H1 (cell line): ENCODE measurements around the gene ZSWIM4. TPM values are rescaled to one million over a fixed set of nuclear protein-coding genes. Genes with fewer than 3 reads are reported as not detected.

Experiments used
- CTCF ChIA-PET: fragments of 300-600 bp; sonication (Branson Sonifier 250); formaldehyde crosslinking; loops from one replicate; lab custom pipeline; 2021; ENCODE audit not compliant: partially characterized antibody; lab: Charles Lee
- POLR2A ChIA-PET: fragments of 300-600 bp; sonication (Branson Sonifier 250); formaldehyde crosslinking; loops from one replicate; lab custom pipeline; 2021; ENCODE audit warnings: inconsistent platforms; ENCODE audit not compliant: partially characterized antibody; lab: Charles Lee
- DNase-seq, 2 experiments: peaks; one replicate each; pipeline versions ENCODE4 v3.0.0 to v3.0.0-alpha.2; 2010 to 2022; ENCODE audit warnings: low spot score in 2 of 2, low read depth in 1 of 2, mixed read lengths in 1 of 2
- FAIRE-seq: peaks from 2 replicates; lab custom pipeline; 2011; peaks lifted over from hg19 to GRCh38; lab: Jason Lieb, UNC
- H2AFZ ChIP-seq: 2 replicates; pipeline ENCODE4 v1.8.1; 2012; ENCODE audit warnings: low read length, inconsistent platforms
- H2AK5ac ChIP-seq: 2 replicates; pipeline ENCODE4 v1.6.1; 2013; ENCODE audit warnings: low read depth, low read length
- H2BK120ac ChIP-seq: replicated peaks from 2 replicates; pipeline ENCODE3; 2013; ENCODE audit warnings: low read depth, low read length, inconsistent platforms
- H2BK12ac ChIP-seq: 2 replicates; pipeline ENCODE4 v1.6.1; 2013; ENCODE audit warnings: low read depth, low read length
- H2BK15ac ChIP-seq: 2 replicates; pipeline ENCODE4 v1.6.1; 2013; ENCODE audit warnings: low read length
- H2BK20ac ChIP-seq: 2 replicates; pipeline ENCODE4 v1.6.1; 2013; ENCODE audit warnings: low read length
- H2BK5ac ChIP-seq: 2 replicates; pipeline ENCODE4 v1.6.1; 2013; ENCODE audit warnings: low read depth, low read length
- H3K14ac ChIP-seq: 2 replicates; pipeline ENCODE4 v1.6.1; 2013; ENCODE audit warnings: inconsistent platforms; ENCODE audit not compliant: insufficient read length
- H3K18ac ChIP-seq: 2 replicates; pipeline ENCODE4 v1.6.1; 2013; ENCODE audit warnings: low read length; ENCODE audit errors: extremely low read depth
- H3K23ac ChIP-seq: 2 replicates; pipeline ENCODE4 v1.6.1; 2013; ENCODE audit warnings: inconsistent platforms; ENCODE audit not compliant: insufficient read length
- H3K23me2 ChIP-seq: 2 replicates; pipeline ENCODE4 v1.6.1; 2013; ENCODE audit warnings: low read depth, low read length
- H3K27ac ChIP-seq: 2 replicates; pipeline ENCODE4 v1.6.1; 2011; ENCODE audit warnings: low read depth, low read length, inconsistent platforms
- H3K27me3 ChIP-seq, 4 experiments: replicated peaks in 1 of 4; 1 replicate in 1 of 4; 2 replicates in 3 of 4; pipeline versions ENCODE4 v1.6.1 to v1.8.1; 2011 to 2013; ENCODE audit warnings: low read length in 3 of 4, mild to moderate bottlenecking in 3 of 4, inconsistent platforms in 2 of 4, mixed read lengths in 2 of 4, moderate library complexity in 1 of 4; ENCODE audit not compliant: control insufficient read depth in 3 of 4, insufficient read depth in 3 of 4; ENCODE audit errors: extremely low read depth in 1 of 4
- H3K36me3 ChIP-seq, 4 experiments: 2 replicates each; pipeline versions ENCODE4 v1.6.1 to v1.8.1; 2011 to 2013; ENCODE audit warnings: mild to moderate bottlenecking in 4 of 4, low read length in 3 of 4, moderate library complexity in 2 of 4, control low read depth in 1 of 4, inconsistent platforms in 1 of 4; ENCODE audit not compliant: insufficient read depth in 4 of 4, control insufficient read depth in 2 of 4
- H3K4ac ChIP-seq: replicated peaks from 2 replicates; pipeline ENCODE3; 2013; ENCODE audit warnings: low read length, low read depth, mixed read lengths, inconsistent platforms; ENCODE audit not compliant: insufficient read length
- H3K4me1 ChIP-seq, 4 experiments: replicated peaks in 1 of 4; 1 replicate in 1 of 4; 2 replicates in 3 of 4; pipeline versions ENCODE4 v1.6.1 to v1.8.1; 2011 to 2013; ENCODE audit warnings: low read length in 3 of 4, inconsistent platforms in 2 of 4, mixed read lengths in 1 of 4; ENCODE audit not compliant: insufficient read depth in 4 of 4, control insufficient read depth in 3 of 4
- H3K4me2 ChIP-seq, 2 experiments: 2 replicates each; pipeline versions ENCODE4 v1.6.1 to v1.8.1; 2011 to 2013; ENCODE audit warnings: low read depth in 2 of 2, low read length in 2 of 2, control low read depth in 1 of 2, inconsistent platforms in 1 of 2, mild to moderate bottlenecking in 1 of 2; ENCODE audit not compliant: insufficient read depth in 1 of 2
- H3K4me3 ChIP-seq, 4 experiments: fragments of 200-600, 300-600 bp in 1 of 4; sonication (generic), shearing (Covaris generic), sonication (Bioruptor Twin) in 1 of 4; 2 replicates each; pipeline versions ENCODE4 v1.5.1 to v1.8.1; 2011 to 2016; ENCODE audit warnings: low read length in 4 of 4, low read depth in 3 of 4, control low read depth in 2 of 4, inconsistent platforms in 2 of 4, mild to moderate bottlenecking in 2 of 4, mixed read lengths in 1 of 4, moderate library complexity in 1 of 4; ENCODE audit not compliant: insufficient read depth in 2 of 4; ENCODE audit errors: extremely low read depth in 1 of 4
- H3K56ac ChIP-seq: replicated peaks from 2 replicates; pipeline ENCODE3; 2013; ENCODE audit warnings: low read depth, mild to moderate bottlenecking, mixed read lengths, low read length, inconsistent platforms; ENCODE audit not compliant: insufficient read length
- H3K79me1 ChIP-seq: 2 replicates; pipeline ENCODE4 v1.6.1; 2013; ENCODE audit warnings: low read depth, low read length, control low read depth
- H3K79me2 ChIP-seq, 2 experiments: 2 replicates each; pipeline versions ENCODE4 v1.6.1 to v1.8.1; 2012 to 2013; ENCODE audit warnings: low read length in 2 of 2, mild to moderate bottlenecking in 2 of 2, inconsistent platforms in 1 of 2; ENCODE audit not compliant: insufficient read depth in 2 of 2, control insufficient read depth in 1 of 2
- H3K9ac ChIP-seq, 4 experiments: replicated peaks in 1 of 4; 1 replicate in 1 of 4; 2 replicates in 3 of 4; pipeline versions ENCODE4 v1.6.1 to v1.8.1; 2011 to 2013; ENCODE audit warnings: low read depth in 3 of 4, low read length in 3 of 4, control low read depth in 2 of 4, mild to moderate bottlenecking in 2 of 4, moderate library complexity in 2 of 4, inconsistent platforms in 1 of 4; ENCODE audit errors: extremely low read depth in 1 of 4
- H3K9me3 ChIP-seq, 2 experiments: 2 replicates each; pipeline versions ENCODE4 v1.6.1 to v1.8.1; 2012 to 2013; ENCODE audit warnings: mild to moderate bottlenecking in 2 of 2, moderate library complexity in 2 of 2, control low read depth in 1 of 2, inconsistent platforms in 1 of 2, low read depth in 1 of 2, low read length in 1 of 2, mixed read lengths in 1 of 2; ENCODE audit not compliant: insufficient read depth in 2 of 2
- H4K20me1 ChIP-seq, 2 experiments: replicated peaks in 1 of 2; 2 replicates each; pipeline versions ENCODE3 to v1.8.1; 2011 to 2013; ENCODE audit warnings: inconsistent platforms in 2 of 2, low read length in 2 of 2, mild to moderate bottlenecking in 1 of 2; ENCODE audit not compliant: insufficient read depth in 2 of 2, control insufficient read depth in 1 of 2
- H4K5ac ChIP-seq: 2 replicates; pipeline ENCODE4 v1.6.1; 2013; ENCODE audit warnings: low read length, low read depth, mixed read lengths, inconsistent platforms; ENCODE audit not compliant: insufficient read length
- H4K8ac ChIP-seq: 2 replicates; pipeline ENCODE4 v1.8.0; 2013; ENCODE audit warnings: mild to moderate bottlenecking, moderate library complexity, low read length, inconsistent platforms; ENCODE audit not compliant: insufficient read depth; ENCODE audit errors: extremely low read depth
- H4K91ac ChIP-seq: replicated peaks from 2 replicates; pipeline ENCODE3; 2013; ENCODE audit warnings: low read length, mixed read lengths, inconsistent platforms; ENCODE audit not compliant: insufficient read length
- EZH2 ChIP-seq: fragments of 200-600 bp; sonication (generic); IDR thresholded peaks from 2 replicates; pipeline ENCODE4 v1.7.1; 2012; ENCODE audit warnings: low read depth, mild to moderate bottlenecking, moderate library complexity, low read length, inconsistent platforms; ENCODE audit not compliant: severe bottlenecking
- WGBS, 2 experiments: shearing (Covaris generic) in 1 of 2; methylation state at CpG; one replicate each; pipeline versions ENCODE4 v1.1.6 to v1.1.7; 2013 to 2015; ENCODE audit warnings: low lambda C conversion rate in 2 of 2, mixed read lengths in 2 of 2, inconsistent platforms in 1 of 2, low coverage in 1 of 2, missing lambda C conversion rate in 1 of 2; ENCODE audit not compliant: insufficient replicate concordance in 2 of 2, insufficient coverage in 1 of 2, insufficient read length in 1 of 2; ENCODE audit errors: extremely low coverage in 1 of 2, missing lambda C conversion rate in 1 of 2; 5-methylcytosine and 5-hydroxymethylcytosine counted together
- polyA plus RNA-seq, 7 experiments: library from polyadenylated mRNA; depleted of rRNA in 3 of 7; stranded (reverse) in 5 of 7; unstranded in 2 of 7; fragments of >200 nt in 5 of 7; fragments of 200-250 nt in 2 of 7; gene quantifications; 1 replicate in 5 of 7; 2 replicates in 1 of 7; 4 replicates in 1 of 7; pipeline versions ENCODE4 v1.2.1 to v1.2.3, GENCODE V29; 2011 to 2013; ENCODE audit warnings: missing spikeins in 2 of 7, mixed read lengths in 2 of 7
- total RNA-seq: library from RNA; stranded (reverse); fragmentation: NEBNext Ultra II Directional; extraction: Animal tissue kit (Norgen Biotek cat#: 25700); gene quantifications from 2 replicates; pipeline ENCODE4 v1.2.1, GENCODE V29; 2021

ZSWIM4 gene
- total and polyA plus RNA-seq, 2 of the 8 experiments (the other 6 are each of a cell fraction or from before 2014, with no cell fraction given), result 12.2 to 31.1 TPM

DNA sequence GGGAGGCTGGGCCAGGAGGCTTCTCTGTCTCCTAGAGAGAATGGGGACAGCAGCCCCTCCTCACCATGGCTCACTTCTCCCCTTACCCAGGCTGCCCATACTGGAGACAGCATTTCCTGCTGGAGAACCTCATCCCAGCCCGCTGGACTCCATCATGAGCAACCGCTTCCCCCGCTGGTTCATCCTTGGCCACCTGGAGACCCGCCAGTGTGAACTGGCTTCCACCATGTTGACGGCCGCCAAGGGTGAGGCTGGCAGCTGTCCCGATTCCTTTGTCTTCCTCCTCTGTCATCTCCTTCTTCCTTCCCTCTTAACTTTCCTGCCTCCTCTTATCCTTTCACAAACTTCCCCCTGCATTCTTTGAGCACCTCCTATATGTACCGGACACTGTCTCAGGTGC lies 28.0 kb downstream of the ZSWIM4 start:
- Histone ChIP-seq H2BK5ac (no peak overlapping the region), H3K9me3 (no peaks in the 10 kb centered on the region), H3K79me2 (no peaks in the 10 kb centered on the region), H2BK12ac (no peak overlapping the region), H2BK120ac (no peak overlapping the region), H3K36me3 (peaks cover 6 to 31% (median 12%) of the 10 kb centered on the region in 4 experiments), H3K27me3 (no peaks in the 10 kb centered on the region), H3K56ac (no peak overlapping the region), H3K14ac (no peak overlapping the region), H4K8ac (no peak overlapping the region), H3K23me2 (peaks cover 1% of the 10 kb centered on the region; the same call in 1 of the 2 replicates), H3K4ac (no peak overlapping the region), H3K79me1 (peaks cover 3% of the 10 kb centered on the region; the same call in 1 of the 2 replicates), H4K91ac (no peak overlapping the region), H2AK5ac (no peak overlapping the region), H4K20me1 (peaks cover 0 to 6% of the 10 kb centered on the region in 2 experiments), H4K5ac (no peak overlapping the region), H3K27ac (no peak overlapping the region), H3K4me3 (no peak overlapping the region), H2BK20ac (no peak overlapping the region), H3K18ac (no peak overlapping the region), H2AFZ (no peak overlapping the region), H3K4me2 (no peak overlapping the region), H2BK15ac (no peak overlapping the region), H3K9ac (no peak overlapping the region), H3K4me1 (peaks cover 0 to 4% (median under 1%) of the 10 kb centered on the region in 4 experiments; a peak in 3 of 7 replicates), H3K23ac (no peak overlapping the region)
- no peak for FAIRE-seq
- WGBS, 2 experiments, result 95% methylated on average over 8 of the region's 8 CpGs; no CpG with 5 or more reads in 1 of the 2 experiments
- CTCF ChIA-PET, result interaction anchor here (0.6 to 5.7 kb wide), 5 partner anchors 11 to 184 kb away, joined by 3 to 27 read pairs (median 6); no protein-coding TSS in a partner anchor
- no peak for TF ChIP-seq EZH2
- DNase-seq, result no peak
- POLR2A ChIA-PET, result interaction anchor here (0.6 to 4.2 kb wide), 5 partner anchors 15 to 41 kb away, joined by 3 to 15 read pairs (median 6); no protein-coding TSS in a partner anchor
